Neural crest cell (in vitro differentiated cells): ENCODE measurements around the gene SNX1. TPM values are rescaled to one million over a fixed set of nuclear protein-coding genes. Genes with fewer than 3 reads are reported as not detected.

Experiments used
- DNase-seq: peaks from one replicate; pipeline ENCODE4 v3.0.0; 2021; ENCODE audit warnings: low read depth, mixed read lengths, low spot score
- H3K27ac Mint-ChIP-seq: one replicate; pipeline ENCODE4 v1.8.0; 2021; ENCODE audit warnings: mild to moderate bottlenecking, mixed read lengths; ENCODE audit not compliant: unreplicated experiment
- H3K27me3 Mint-ChIP-seq: 2 replicates; pipeline ENCODE4 v1.8.0; 2021; ENCODE audit warnings: low read depth, mild to moderate bottlenecking, mixed read lengths
- H3K36me3 Mint-ChIP-seq: 2 replicates; pipeline ENCODE4 v1.8.0; 2021; ENCODE audit warnings: low read depth, mild to moderate bottlenecking, mixed read lengths
- H3K4me1 Mint-ChIP-seq: 2 replicates; pipeline ENCODE4 v1.8.0; 2021; ENCODE audit warnings: mixed read lengths
- H3K4me3 Mint-ChIP-seq: one replicate; pipeline ENCODE4 v1.8.0; 2021; ENCODE audit warnings: mild to moderate bottlenecking, mixed read lengths
- H3K9me3 Mint-ChIP-seq: 2 replicates; pipeline ENCODE4 v1.8.0; 2021; ENCODE audit warnings: mixed read lengths
- total RNA-seq: library from RNA; stranded (reverse); gene quantifications from 2 replicates; pipeline ENCODE4 v1.2.1, GENCODE V29; 2021
- TF ChIP-seq, protein P1 (sequence below): fragments of 200-600 bp; sonication (generic); conservative IDR thresholded peaks from 2 replicates; pipeline ENCODE4 v1.5.0; 2021; ENCODE audit warnings: antibody characterized with exemption, mild to moderate bottlenecking

Gene SNX1
- total RNA-seq, 1 donor from 2014 or later = 131 TPM

DNA sequence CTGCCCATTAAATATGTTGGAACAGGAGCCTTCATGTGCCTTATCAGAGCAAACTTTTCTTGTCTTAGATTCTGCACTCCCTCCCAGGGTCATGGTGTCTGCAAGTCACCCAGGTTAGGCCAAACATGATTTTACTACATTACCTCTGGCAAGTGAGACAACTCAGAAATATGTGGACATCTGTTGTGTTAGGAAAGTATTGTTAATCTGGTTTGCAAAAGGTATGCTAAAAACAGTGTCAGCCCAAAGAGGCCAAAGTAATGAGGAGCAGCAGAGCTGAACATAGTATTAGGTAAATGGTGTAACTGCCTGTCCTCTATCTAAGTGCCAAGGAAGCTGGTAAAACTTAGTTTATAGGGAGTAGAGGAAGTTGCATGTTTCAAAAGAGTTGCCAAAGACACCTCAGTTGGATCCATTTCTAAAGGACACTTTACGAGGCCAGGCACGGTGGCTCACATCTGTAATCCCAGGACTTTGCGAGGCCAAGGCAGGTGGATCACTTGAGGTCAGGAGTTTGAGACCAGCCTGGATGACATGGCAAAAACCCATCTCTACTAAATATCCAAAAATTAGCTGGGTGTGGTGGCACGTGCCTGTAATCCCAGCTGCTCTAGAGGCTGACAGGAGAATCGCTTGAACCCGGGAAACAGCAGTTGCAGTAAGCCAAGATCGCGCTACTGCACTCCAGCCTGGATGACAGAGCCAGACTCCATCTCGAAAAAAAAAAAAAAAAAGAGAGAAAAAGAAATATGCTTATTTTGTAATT, 89.5 kb downstream of the SNX1 start:
- DNase-seq = no peak
- Mint-ChIP-seq H3K27me3 (no peaks in the 10 kb centered on the region), H3K4me3 (no peak overlapping the region), H3K36me3 (peaks cover 3% of the 10 kb centered on the region), H3K4me1 (peaks cover 8% of the 10 kb centered on the region), H3K27ac (no peak overlapping the region), H3K9me3 (no peaks in the 10 kb centered on the region)
- TF ChIP-seq, protein P1, sequence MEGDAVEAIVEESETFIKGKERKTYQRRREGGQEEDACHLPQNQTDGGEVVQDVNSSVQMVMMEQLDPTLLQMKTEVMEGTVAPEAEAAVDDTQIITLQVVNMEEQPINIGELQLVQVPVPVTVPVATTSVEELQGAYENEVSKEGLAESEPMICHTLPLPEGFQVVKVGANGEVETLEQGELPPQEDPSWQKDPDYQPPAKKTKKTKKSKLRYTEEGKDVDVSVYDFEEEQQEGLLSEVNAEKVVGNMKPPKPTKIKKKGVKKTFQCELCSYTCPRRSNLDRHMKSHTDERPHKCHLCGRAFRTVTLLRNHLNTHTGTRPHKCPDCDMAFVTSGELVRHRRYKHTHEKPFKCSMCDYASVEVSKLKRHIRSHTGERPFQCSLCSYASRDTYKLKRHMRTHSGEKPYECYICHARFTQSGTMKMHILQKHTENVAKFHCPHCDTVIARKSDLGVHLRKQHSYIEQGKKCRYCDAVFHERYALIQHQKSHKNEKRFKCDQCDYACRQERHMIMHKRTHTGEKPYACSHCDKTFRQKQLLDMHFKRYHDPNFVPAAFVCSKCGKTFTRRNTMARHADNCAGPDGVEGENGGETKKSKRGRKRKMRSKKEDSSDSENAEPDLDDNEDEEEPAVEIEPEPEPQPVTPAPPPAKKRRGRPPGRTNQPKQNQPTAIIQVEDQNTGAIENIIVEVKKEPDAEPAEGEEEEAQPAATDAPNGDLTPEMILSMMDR = no peak

GRCh38 chr15:64187396-64188191, 91.8 kb downstream of the SNX1 start:
- no peak for DNase-seq
- no peaks in the 10 kb centered on the region for H3K9me3 Mint-ChIP-seq
- TF ChIP-seq, protein P1 = no peak
- H3K36me3 Mint-ChIP-seq = peaks cover 3% of the 10 kb centered on the region
- no peak overlapping the region for H3K27ac Mint-ChIP-seq
- H3K4me1 Mint-ChIP-seq = no peaks in the 10 kb centered on the region
- H3K4me3 Mint-ChIP-seq = no peak overlapping the region
- H3K27me3 Mint-ChIP-seq = no peaks in the 10 kb centered on the region

Other genes with a start within 250 kb of the SNX1 start
- 8.5 and 8.8 TPM in 2 replicates for gene DAPK2, start 49.5 kb upstream of the SNX1 start, total RNA-seq
- 66.1 and 66.2 TPM in 2 replicates for gene CIAO2A, start 2.1 kb upstream of the SNX1 start, total RNA-seq
- gene SNX22, start 55.7 kb downstream of the SNX1 start, total RNA-seq = 12.7 and 12.9 TPM in 2 replicates
- gene PPIB, start 67.0 kb downstream of the SNX1 start, total RNA-seq = 398 and 406 TPM in 2 replicates